ENCODE measurements around the gene PLA2G5.

DNA sequence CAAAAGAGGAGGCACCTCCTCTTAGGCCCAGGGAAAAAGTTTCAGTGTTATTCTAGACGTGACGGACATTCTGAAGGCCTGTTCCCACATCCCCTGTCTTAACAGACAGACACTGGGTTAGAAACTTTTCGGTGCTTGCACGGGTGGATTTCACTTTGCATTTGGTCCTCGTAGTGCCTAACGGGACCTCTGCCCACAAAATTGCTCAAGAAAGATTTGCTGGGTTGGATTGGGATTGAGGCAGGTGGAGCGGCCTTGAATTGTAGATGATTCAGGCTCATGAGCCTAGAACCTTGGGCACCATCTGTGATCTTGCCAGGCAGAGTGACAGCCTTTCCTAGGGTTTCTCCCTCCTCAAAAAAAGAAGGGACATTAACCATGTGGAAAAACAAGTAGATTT lies 2.8 kb downstream of the PLA2G5 start:
- TF ChIP-seq, protein P1, sequence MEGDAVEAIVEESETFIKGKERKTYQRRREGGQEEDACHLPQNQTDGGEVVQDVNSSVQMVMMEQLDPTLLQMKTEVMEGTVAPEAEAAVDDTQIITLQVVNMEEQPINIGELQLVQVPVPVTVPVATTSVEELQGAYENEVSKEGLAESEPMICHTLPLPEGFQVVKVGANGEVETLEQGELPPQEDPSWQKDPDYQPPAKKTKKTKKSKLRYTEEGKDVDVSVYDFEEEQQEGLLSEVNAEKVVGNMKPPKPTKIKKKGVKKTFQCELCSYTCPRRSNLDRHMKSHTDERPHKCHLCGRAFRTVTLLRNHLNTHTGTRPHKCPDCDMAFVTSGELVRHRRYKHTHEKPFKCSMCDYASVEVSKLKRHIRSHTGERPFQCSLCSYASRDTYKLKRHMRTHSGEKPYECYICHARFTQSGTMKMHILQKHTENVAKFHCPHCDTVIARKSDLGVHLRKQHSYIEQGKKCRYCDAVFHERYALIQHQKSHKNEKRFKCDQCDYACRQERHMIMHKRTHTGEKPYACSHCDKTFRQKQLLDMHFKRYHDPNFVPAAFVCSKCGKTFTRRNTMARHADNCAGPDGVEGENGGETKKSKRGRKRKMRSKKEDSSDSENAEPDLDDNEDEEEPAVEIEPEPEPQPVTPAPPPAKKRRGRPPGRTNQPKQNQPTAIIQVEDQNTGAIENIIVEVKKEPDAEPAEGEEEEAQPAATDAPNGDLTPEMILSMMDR (IDR thresholded peaks at IDR 0.05; ENCODE audit: borderline replicate concordance, extremely low read depth, low read length, poor library complexity, severe bottlenecking): no peak
- TF ChIP-seq EZH2 (IDR thresholded peaks at IDR 0.05; ENCODE audit: borderline replicate concordance, low read depth, low read length, severe bottlenecking): no peak

All from DND-41 (cell line).